Lung (tissue), 12 donors: Measurements from ENCODE around the gene ZBTB4. TPM values are rescaled to one million over a fixed set of nuclear protein-coding genes. Genes with fewer than 3 reads are reported as not detected.

ENCODE experiments used
- ATAC-seq: fragments of 200-7000 bp; cut with Tn5 transposase; one replicate; pipeline ENCODE4 v1.9.1; 2020; ENCODE audit warnings: moderate number of reproducible peaks; ENCODE audit not compliant: insufficient read depth, low FRiP score
- DNase-seq, 3 donors: peaks; one replicate each; pipeline ENCODE4 v3.0.0-alpha.2; 2013 to 2017
- H3K27ac ChIP-seq, 2 donors: one replicate each; pipeline ENCODE4 v1.5.1; 2013; ENCODE audit warnings: mild to moderate bottlenecking in 2 of 2, moderate library complexity in 2 of 2, control low read depth in 1 of 2, inconsistent platforms in 1 of 2, low read depth in 1 of 2, low read length in 1 of 2
- H3K27me3 ChIP-seq, 3 donors: one replicate each; pipeline ENCODE4 v1.5.1; 2013; ENCODE audit warnings: low read length in 2 of 3; ENCODE audit not compliant: control insufficient read depth in 3 of 3, insufficient read depth in 3 of 3
- H3K36me3 ChIP-seq, 4 donors: one replicate each; pipeline ENCODE4 v1.5.1; 2013; ENCODE audit warnings: low read length in 4 of 4, mild to moderate bottlenecking in 1 of 4, moderate library complexity in 1 of 4; ENCODE audit not compliant: control insufficient read depth in 4 of 4, insufficient read depth in 4 of 4
- H3K4me1 ChIP-seq, 5 donors: one replicate each; pipeline ENCODE4 v1.5.1; 2013; ENCODE audit warnings: low read length in 5 of 5, mild to moderate bottlenecking in 2 of 5, moderate library complexity in 1 of 5; ENCODE audit not compliant: control insufficient read depth in 5 of 5, insufficient read depth in 5 of 5
- H3K4me3 ChIP-seq: one replicate; pipeline ENCODE4 v1.5.1; 2013; ENCODE audit warnings: mild to moderate bottlenecking, control low read depth, moderate library complexity
- H3K9ac ChIP-seq, 2 donors: one replicate each; pipeline ENCODE4 v1.5.1; 2013; ENCODE audit warnings: low read length in 2 of 2, control low read depth in 1 of 2; ENCODE audit not compliant: insufficient read depth in 1 of 2
- H3K9me3 ChIP-seq, 4 donors: one replicate each; pipeline ENCODE4 v1.5.1; 2013; ENCODE audit warnings: low read length in 3 of 4, mild to moderate bottlenecking in 1 of 4, moderate library complexity in 1 of 4; ENCODE audit not compliant: control insufficient read depth in 4 of 4, insufficient read depth in 3 of 4
- WGBS, 2 donors: extraction: QIAGEN DNeasy Blood & Tissue Kit; methylation state at CpG; one replicate each; pipeline ENCODE4 v1.1.7; 2013; 5-methylcytosine and 5-hydroxymethylcytosine counted together
- polyA plus RNA-seq, 2 donors: library from polyadenylated mRNA; stranded (reverse); fragments of 200-250 nt; gene quantifications; one replicate each; pipeline ENCODE4 v1.2.1, GENCODE V29; 2013
- total RNA-seq, 2 donors: library from RNA; depleted of rRNA in 1 of 2; stranded (reverse); fragments of >200 nt in 1 of 2; gene quantifications; one replicate each; pipeline ENCODE4 v1.2.1, GENCODE V29; 2014 to 2021
- TF ChIP-seq, protein P1 (sequence below): IDR thresholded peaks from 2 replicates; pipeline ENCODE4 v1.5.1; 2012; ENCODE audit warnings: mild to moderate bottlenecking; ENCODE audit errors: control extremely low read depth, extremely low read depth
- donor health status: control.
- donor health status: control.
- donor health status: Bipolar disorder and iron deficiency.
- donor health status: healthy.
- donor health status: DM: yes; HTN: yes; CAD: no.

ZBTB4 gene
- total and polyA plus RNA-seq, 4 donors = 20.1 to 56.4 (median 33.5) TPM

DNA sequence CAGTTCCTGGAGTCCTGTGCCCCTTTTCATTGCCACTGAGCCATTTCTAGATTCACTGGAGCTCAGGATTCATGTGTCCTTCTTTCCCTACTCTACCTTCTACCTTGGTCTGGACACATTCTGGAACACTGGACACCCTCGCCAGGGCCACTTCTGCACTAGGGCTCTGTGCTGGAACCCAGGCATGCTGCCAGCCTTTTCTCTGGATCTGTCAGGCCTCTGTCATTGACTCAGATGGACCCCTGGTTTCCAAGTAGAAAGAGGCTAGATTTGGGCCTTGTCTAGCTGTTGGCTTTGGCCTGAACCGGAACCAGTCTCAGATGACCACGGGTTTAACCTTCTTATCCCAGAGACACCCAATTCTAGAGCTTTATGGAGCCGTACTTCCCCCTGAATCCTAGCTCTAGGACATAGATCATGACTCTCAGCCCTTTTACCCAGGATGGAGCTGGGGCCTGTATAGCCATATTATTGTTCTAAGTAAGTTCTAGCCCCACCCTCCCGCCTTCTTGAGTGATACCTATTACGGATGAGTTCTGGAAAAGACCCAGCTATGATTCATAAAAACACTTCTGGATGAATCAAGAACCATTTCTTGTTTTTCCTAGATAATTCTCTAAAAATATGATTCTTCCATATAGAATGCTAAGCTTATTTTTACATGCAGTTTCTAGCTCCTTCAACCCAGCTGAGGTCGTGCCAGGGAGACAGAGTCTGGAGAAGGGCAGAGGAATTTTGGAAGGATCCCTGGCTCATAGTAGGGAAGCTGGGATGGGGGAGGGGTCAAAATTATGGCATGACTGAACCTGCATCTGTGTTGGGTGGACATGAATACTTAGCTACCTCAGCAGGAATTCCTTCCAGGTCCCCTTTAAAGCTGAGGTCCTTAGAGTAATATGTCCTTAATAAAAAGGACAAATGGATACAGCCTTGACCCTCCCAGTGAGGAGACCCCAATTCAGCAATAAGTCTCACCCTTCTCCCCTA lies 35.6 kb downstream of the ZBTB4 start:
- Histone ChIP-seq H3K27ac (no peak overlapping the region), H3K27me3 (peaks cover 0 to 48% (median 46%) of the 10 kb centered on the region in 3 donors), H3K4me1 (peaks cover 0 to 20% (median 7%) of the 10 kb centered on the region in 5 donors), H3K36me3 (no peaks in the 10 kb centered on the region), H3K9ac (no peak overlapping the region), H3K9me3 (no peaks in the 10 kb centered on the region), H3K4me3 (no peak overlapping the region)
- TF ChIP-seq, protein P1, sequence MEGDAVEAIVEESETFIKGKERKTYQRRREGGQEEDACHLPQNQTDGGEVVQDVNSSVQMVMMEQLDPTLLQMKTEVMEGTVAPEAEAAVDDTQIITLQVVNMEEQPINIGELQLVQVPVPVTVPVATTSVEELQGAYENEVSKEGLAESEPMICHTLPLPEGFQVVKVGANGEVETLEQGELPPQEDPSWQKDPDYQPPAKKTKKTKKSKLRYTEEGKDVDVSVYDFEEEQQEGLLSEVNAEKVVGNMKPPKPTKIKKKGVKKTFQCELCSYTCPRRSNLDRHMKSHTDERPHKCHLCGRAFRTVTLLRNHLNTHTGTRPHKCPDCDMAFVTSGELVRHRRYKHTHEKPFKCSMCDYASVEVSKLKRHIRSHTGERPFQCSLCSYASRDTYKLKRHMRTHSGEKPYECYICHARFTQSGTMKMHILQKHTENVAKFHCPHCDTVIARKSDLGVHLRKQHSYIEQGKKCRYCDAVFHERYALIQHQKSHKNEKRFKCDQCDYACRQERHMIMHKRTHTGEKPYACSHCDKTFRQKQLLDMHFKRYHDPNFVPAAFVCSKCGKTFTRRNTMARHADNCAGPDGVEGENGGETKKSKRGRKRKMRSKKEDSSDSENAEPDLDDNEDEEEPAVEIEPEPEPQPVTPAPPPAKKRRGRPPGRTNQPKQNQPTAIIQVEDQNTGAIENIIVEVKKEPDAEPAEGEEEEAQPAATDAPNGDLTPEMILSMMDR = no peak
- DNase-seq = no peak
- no peak for ATAC-seq
- WGBS, 2 donors = 82 to 87% methylated on average over 7 of the region's 7 CpGs

DNA sequence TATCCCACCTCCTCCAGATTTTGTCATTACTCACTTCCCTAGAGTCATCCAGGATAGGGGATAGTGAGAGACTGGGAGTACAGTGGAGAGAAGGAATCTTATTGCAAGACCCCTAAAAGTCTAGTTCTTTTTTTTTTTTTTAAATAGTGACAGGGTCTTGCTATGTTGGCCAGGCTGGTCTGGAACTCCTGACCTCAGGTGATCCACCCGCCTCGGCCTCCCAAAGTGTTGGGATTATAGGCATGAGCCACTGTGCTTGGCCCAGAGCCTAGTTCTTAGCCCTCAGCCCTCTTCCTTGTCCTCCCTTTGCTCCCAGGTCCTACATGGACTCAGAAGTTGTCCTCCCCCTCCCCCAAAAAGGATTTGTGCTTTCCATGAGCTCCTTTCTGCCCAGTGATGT lies 37.3 kb downstream of the ZBTB4 start:
- Histone ChIP-seq H3K9ac (no peak overlapping the region), H3K4me1 (peaks cover 0 to 31% (median 14%) of the 10 kb centered on the region in 5 donors), H3K9me3 (no peaks in the 10 kb centered on the region), H3K27me3 (peaks cover 0 to 50% (median 44%) of the 10 kb centered on the region in 3 donors), H3K4me3 (no peak overlapping the region), H3K27ac (no peak overlapping the region), H3K36me3 (no peaks in the 10 kb centered on the region)
- DNase-seq (no peak), ATAC-seq (no peak)
- TF ChIP-seq, protein P1 = no peak
- 95 to 96% methylated on average over 2 of the region's 2 CpGs for WGBS, 2 donors

DNA sequence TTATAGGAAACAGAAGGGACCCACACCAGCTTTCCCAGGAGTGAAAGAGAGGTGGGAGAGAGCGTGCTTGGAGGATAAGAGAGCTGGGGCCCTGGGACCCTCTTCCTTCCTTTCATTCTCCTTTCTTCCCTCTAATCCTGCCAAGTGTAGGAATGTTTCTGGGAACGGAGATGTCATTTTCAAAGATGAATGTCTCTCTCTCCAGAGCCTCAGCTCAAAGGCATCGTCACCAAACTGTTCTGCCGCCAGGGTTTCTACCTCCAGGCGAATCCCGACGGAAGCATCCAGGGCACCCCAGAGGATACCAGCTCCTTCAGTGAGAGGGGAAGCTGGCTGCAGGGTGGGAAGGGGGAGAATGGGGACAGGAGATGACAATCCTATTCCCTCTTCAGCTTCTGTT lies 38.2 kb downstream of the ZBTB4 start:
- H3K9ac ChIP-seq = no peak overlapping the region
- H3K4me3 ChIP-seq = no peak overlapping the region
- H3K27me3 ChIP-seq = peaks cover 0 to 45% (median 42%) of the 10 kb centered on the region in 3 donors
- H3K27ac ChIP-seq = no peak overlapping the region
- TF ChIP-seq, protein P1 = no peak
- H3K4me1 ChIP-seq = peaks cover 0 to 34% (median 16%) of the 10 kb centered on the region in 5 donors
- H3K9me3 ChIP-seq = no peaks in the 10 kb centered on the region
- H3K36me3 ChIP-seq = no peaks in the 10 kb centered on the region
- ATAC-seq (no peak), DNase-seq (no peak)
- 74 to 79% methylated on average over 7 of the region's 7 CpGs for WGBS, 2 donors
